K562 (cell line): Measurements from ENCODE around the gene CSMD2. TPM values are rescaled to one million over a fixed set of nuclear protein-coding genes. Genes with fewer than 3 reads are reported as not detected.

ENCODE experiments used
- DMBX1 ChIP-seq: fragments of 250-450 bp; sonication (Bioruptor Pico); IDR thresholded peaks from 2 replicates; pipeline ENCODE4 v1.8.0; 2022; ENCODE audit warnings: inconsistent platforms, mild to moderate bottlenecking, moderate library complexity, borderline replicate concordance
- ELF4 ChIP-seq: fragments of 450-650 bp; formaldehyde crosslinking; IDR thresholded peaks from 2 replicates; pipeline ENCODE4 v1.4.0; 2022; ENCODE audit warnings: missing genetic modification characterization
- FOSL1 ChIP-seq: fragments of 200-800 bp; sonication (Bioruptor generic); conservative IDR thresholded peaks from 2 replicates; pipeline ENCODE4 v1.6.1; 2016; ENCODE audit warnings: missing genetic modification characterization, missing compliant biosample characterization
- FUS ChIP-seq: fragments of 200-400 bp; formaldehyde crosslinking; optimal IDR thresholded peaks from 2 replicates; pipeline ENCODE3; 2017; ENCODE audit warnings: low read depth, low read length
- HLTF ChIP-seq: fragments of 450-650 bp; IDR thresholded peaks from 2 replicates; pipeline ENCODE4 v1.6.1; 2016
- MED1 ChIP-seq: sonication (generic); formaldehyde crosslinking; IDR thresholded peaks from 2 replicates; pipeline ENCODE4 v1.8.1; 2023; ENCODE audit warnings: missing genetic modification reagents, borderline replicate concordance
- NCOA1 ChIP-seq: fragments of 450-650 bp; IDR thresholded peaks from 2 replicates; pipeline ENCODE4 v1.6.1; 2016; ENCODE audit warnings: low read depth
- PHF8 ChIP-seq: fragments of 200-600 bp; sonication (generic); IDR thresholded peaks from 2 replicates; pipeline ENCODE4 v1.6.1; 2012; ENCODE audit warnings: mixed run types, mild to moderate bottlenecking, inconsistent platforms, low read length, moderate library complexity, borderline replicate concordance
- POLR2B ChIP-seq: fragments of 450-650 bp; IDR thresholded peaks from 2 replicates; pipeline ENCODE4 v1.6.1; 2018; ENCODE audit warnings: low read depth; ENCODE audit not compliant: partially characterized antibody
- PTTG1 ChIP-seq: fragments of 450-650 bp; IDR thresholded peaks from 2 replicates; pipeline ENCODE4 v1.6.1; 2016; ENCODE audit warnings: low read depth, mild to moderate bottlenecking, missing genetic modification characterization, missing compliant biosample characterization
- SETDB1 ChIP-seq: IDR thresholded peaks from one replicate; pipeline ENCODE4 v1.6.1; 2012; ENCODE audit warnings: low read length, control low read depth, inconsistent platforms
- TAL1 ChIP-seq: fragments of 450-650 bp; IDR thresholded peaks from 2 replicates; pipeline ENCODE4 v1.6.1; 2016; ENCODE audit warnings: mild to moderate bottlenecking
- XRCC5 ChIP-seq: fragments of 200-400 bp; formaldehyde crosslinking; IDR thresholded peaks from 2 replicates; pipeline ENCODE4 v1.6.1; 2017; ENCODE audit warnings: low read depth, mild to moderate bottlenecking, low read length
- YY1 ChIP-seq, 3 experiments: IDR thresholded peaks; 2 replicates each; pipeline ENCODE4 v1.6.1; 2011; ENCODE audit warnings: low read length in 2 of 3, mild to moderate bottlenecking in 2 of 3, moderate library complexity in 2 of 3, borderline replicate concordance in 1 of 3, control low read depth in 1 of 3, low read depth in 1 of 3; ENCODE audit not compliant: insufficient read depth in 3 of 3, insufficient replicate concordance in 2 of 3, control insufficient read depth in 1 of 3, insufficient read length in 1 of 3; ENCODE audit errors: extremely low read depth in 1 of 3
- ZMIZ1 ChIP-seq, 2 experiments: fragments of 150-350 bp in 1 of 2; IDR thresholded peaks; 2 replicates each; pipeline ENCODE4 v1.6.1; 2012 to 2016; ENCODE audit warnings: low read depth in 2 of 2, low read length in 2 of 2, mild to moderate bottlenecking in 1 of 2, moderate library complexity in 1 of 2
- ZNF224 ChIP-seq: sonication (generic); formaldehyde crosslinking; IDR thresholded peaks from 2 replicates; pipeline ENCODE4 v1.8.0; 2022; ENCODE audit warnings: mild to moderate bottlenecking, missing genetic modification reagents
- ZNF253 ChIP-seq: fragments of 250-450 bp; sonication (Bioruptor Pico); conservative IDR thresholded peaks from 2 replicates; pipeline ENCODE4 v1.6.1; 2021; ENCODE audit warnings: mild to moderate bottlenecking
- ZNF707 ChIP-seq: fragments of 250-450 bp; sonication (Bioruptor Pico); conservative IDR thresholded peaks from 2 replicates; pipeline ENCODE4 v1.8.0; 2022; ENCODE audit warnings: inconsistent platforms, mild to moderate bottlenecking, moderate library complexity
- ZNF79 ChIP-seq: fragments of 250-450 bp; sonication (Bioruptor Pico); IDR thresholded peaks from 2 replicates; pipeline ENCODE4 v1.4.0; 2020; ENCODE audit warnings: low read depth, mild to moderate bottlenecking, moderate library complexity
- polyA plus RNA-seq, 8 experiments: library from polyadenylated mRNA; depleted of rRNA in 4 of 8; stranded (reverse) in 5 of 8; unstranded in 3 of 8; fragments of >200 nt; fragmentation: Nextera tagmentation in 2 of 8; fragmentation: Illumina TruSeq in 1 of 8; extraction: Ambion mirVana in 2 of 8; extraction: Trizol in 1 of 8; gene quantifications; 2 replicates each; pipeline versions ENCODE4 v1.2.1 to v1.2.3, GENCODE V29; 2011 to 2014; ENCODE audit warnings: inconsistent platforms in 1 of 8, missing spikeins in 1 of 8
- total RNA-seq, 7 experiments: library from RNA; depleted of rRNA in 6 of 7; stranded (reverse); fragments of >200 nt in 6 of 7; fragmentation: Illumina TruSeq in 2 of 7; extraction: Trizol in 2 of 7; gene quantifications; 2 replicates each; pipeline versions ENCODE4 v1.2.1 to v1.2.3, GENCODE V29; 2011 to 2021; ENCODE audit warnings: low replicate concordance in 1 of 7
- TF ChIP-seq, protein P1 (sequence below): fragments of 450-650 bp; conservative IDR thresholded peaks from 2 replicates; pipeline ENCODE4 v1.6.1; 2016; ENCODE audit warnings: missing genetic modification characterization, low read depth, mild to moderate bottlenecking, missing compliant biosample characterization, moderate library complexity
- TF ChIP-seq, protein P2 (sequence below): fragments of 450-650 bp; IDR thresholded peaks from 2 replicates; pipeline ENCODE4 v1.7.0; 2016; ENCODE audit warnings: borderline replicate concordance

CSMD2 gene
- total and polyA plus RNA-seq, 9 of the 15 experiments (the other 6 are each of a cell fraction or from before 2014, with no cell fraction given): not detected

DNA sequence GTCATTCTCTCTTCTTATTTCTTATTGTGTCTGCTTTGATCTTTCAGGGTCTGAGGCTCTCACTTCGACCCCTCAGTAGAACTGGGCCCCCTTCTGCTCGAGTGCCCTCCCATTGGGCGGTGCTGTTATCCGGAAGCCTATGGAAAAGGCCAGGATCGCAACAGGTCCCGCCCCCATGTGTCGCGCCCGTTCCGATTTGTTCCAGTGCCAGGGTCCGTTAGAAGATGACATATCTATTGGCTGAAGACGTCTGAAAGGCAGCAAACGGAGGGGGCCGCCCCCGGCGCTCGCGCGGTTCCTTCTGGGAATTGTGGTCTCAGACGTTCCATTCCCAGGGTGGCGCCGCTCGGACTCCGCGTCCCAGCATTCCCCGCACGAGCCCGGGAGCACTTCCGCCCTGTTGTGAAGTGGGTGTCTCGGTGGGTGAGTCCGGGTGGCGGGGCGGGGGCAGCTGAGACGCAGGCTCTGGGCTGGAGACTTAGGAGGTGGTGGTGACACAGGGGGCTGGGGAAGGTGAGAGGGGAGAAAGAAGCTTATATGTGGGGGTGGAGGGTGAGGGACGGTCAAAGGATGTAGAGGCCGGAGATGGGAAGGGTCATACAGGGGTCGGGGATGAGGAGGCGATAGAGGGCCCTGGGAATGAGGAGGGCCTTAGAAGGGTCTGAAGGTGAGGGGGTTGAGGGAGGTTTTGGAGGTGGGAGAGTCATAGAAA is 692.6 kb downstream of the CSMD2 start, which contains the start of gene ZSCAN20 (continued):
- TF ChIP-seq PHF8 (peak; percentile 54; the same call in 1 of the 2 replicates), HLTF (peak; percentile 72), MED1 (CRISPR knock-in tag) (no peak), ZNF79 (CRISPR knock-in tag) (no peak), DMBX1 (no peak), XRCC5 (no peak), ZMIZ1 (IDR thresholded peaks at IDR 0.05; ENCODE audit: low read depth in 2 of 2, low read length in 2 of 2) (peak in 1 of 2 experiments; percentile 14; a peak in 1 of 4 replicates), ELF4 (CRISPR knock-in tag) (peak; percentile 82), ZNF707 (CRISPR knock-in tag) (no peak), FUS (no peak), FOSL1 (no peak), NCOA1 (peak; percentile 88), TAL1 (peak; percentile 21; the same call in 1 of the 2 replicates), YY1 (IDR thresholded peaks at IDR 0.05; ENCODE audit: borderline replicate concordance in 1 of 3, control insufficient read depth in 1 of 3, extremely low read depth in 1 of 3, insufficient read depth in 3 of 3, insufficient read length in 1 of 3, insufficient replicate concordance in 2 of 3, low read depth in 1 of 3, low read length in 2 of 3) (peak in 2 of 3 experiments; percentile 48 to 50), ZNF253 (CRISPR knock-in tag) (no peak), SETDB1 (no peak), PTTG1 (no peak), POLR2B (peak; percentile 74), ZNF224 (CRISPR knock-in tag) (no peak)
- TF ChIP-seq, protein P1, sequence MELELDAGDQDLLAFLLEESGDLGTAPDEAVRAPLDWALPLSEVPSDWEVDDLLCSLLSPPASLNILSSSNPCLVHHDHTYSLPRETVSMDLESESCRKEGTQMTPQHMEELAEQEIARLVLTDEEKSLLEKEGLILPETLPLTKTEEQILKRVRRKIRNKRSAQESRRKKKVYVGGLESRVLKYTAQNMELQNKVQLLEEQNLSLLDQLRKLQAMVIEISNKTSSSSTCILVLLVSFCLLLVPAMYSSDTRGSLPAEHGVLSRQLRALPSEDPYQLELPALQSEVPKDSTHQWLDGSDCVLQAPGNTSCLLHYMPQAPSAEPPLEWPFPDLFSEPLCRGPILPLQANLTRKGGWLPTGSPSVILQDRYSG: no peak
- TF ChIP-seq, protein P2, sequence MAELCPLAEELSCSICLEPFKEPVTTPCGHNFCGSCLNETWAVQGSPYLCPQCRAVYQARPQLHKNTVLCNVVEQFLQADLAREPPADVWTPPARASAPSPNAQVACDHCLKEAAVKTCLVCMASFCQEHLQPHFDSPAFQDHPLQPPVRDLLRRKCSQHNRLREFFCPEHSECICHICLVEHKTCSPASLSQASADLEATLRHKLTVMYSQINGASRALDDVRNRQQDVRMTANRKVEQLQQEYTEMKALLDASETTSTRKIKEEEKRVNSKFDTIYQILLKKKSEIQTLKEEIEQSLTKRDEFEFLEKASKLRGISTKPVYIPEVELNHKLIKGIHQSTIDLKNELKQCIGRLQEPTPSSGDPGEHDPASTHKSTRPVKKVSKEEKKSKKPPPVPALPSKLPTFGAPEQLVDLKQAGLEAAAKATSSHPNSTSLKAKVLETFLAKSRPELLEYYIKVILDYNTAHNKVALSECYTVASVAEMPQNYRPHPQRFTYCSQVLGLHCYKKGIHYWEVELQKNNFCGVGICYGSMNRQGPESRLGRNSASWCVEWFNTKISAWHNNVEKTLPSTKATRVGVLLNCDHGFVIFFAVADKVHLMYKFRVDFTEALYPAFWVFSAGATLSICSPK: peak; percentile 76; the same call in 1 of the 2 replicates
